Keratinocyte (primary cell): ENCODE data around the gene MSRB1. TPM values are rescaled to one million over a fixed set of nuclear protein-coding genes. Genes with fewer than 3 reads are reported as not detected.

ENCODE experiments used
- DNase-seq: peaks from one replicate; pipeline ENCODE4 v3.0.0-alpha.2; 2011; ENCODE audit warnings: low read depth, missing footprints, low spot score
- FAIRE-seq: peaks from 2 replicates; lab custom pipeline; 2011; peaks lifted over from hg19 to GRCh38; lab: Jason Lieb, UNC
- H2AFZ ChIP-seq: 2 replicates; pipeline ENCODE4 v1.6.0; 2012; ENCODE audit warnings: low read length, control low read depth, inconsistent platforms; ENCODE audit not compliant: control insufficient read depth
- H3K27ac ChIP-seq: 2 replicates; pipeline ENCODE4 v1.5.1; 2011; ENCODE audit warnings: low read length; ENCODE audit not compliant: control insufficient read depth, insufficient read depth
- H3K27me3 ChIP-seq: 3 replicates; pipeline ENCODE4 v1.6.0; 2011; ENCODE audit warnings: low read length; ENCODE audit not compliant: control insufficient read depth, insufficient read depth; ENCODE audit errors: extremely low read depth
- H3K36me3 ChIP-seq, 2 experiments: 2 replicates in 1 of 2; 3 replicates in 1 of 2; pipeline ENCODE4 v1.5.1; 2011; ENCODE audit warnings: low read length in 2 of 2, mild to moderate bottlenecking in 1 of 2; ENCODE audit not compliant: control insufficient read depth in 2 of 2, insufficient read depth in 2 of 2; ENCODE audit errors: extremely low read depth in 1 of 2
- H3K4me1 ChIP-seq: 3 replicates; pipeline ENCODE4 v1.5.1; 2011; ENCODE audit warnings: low read length; ENCODE audit not compliant: control insufficient read depth, insufficient read depth; ENCODE audit errors: extremely low read depth
- H3K4me2 ChIP-seq: 3 replicates; pipeline ENCODE4 v1.6.0; 2011; ENCODE audit warnings: low read depth, low read length; ENCODE audit not compliant: control insufficient read depth, insufficient read depth; ENCODE audit errors: extremely low read depth
- H3K4me3 ChIP-seq, 3 experiments: fragments of 200-600 bp in 1 of 3; sonication (generic) in 1 of 3; 2 replicates in 2 of 3; 3 replicates in 1 of 3; pipeline ENCODE4 v1.5.1; 2011 to 2016; ENCODE audit warnings: low read length in 3 of 3, mild to moderate bottlenecking in 3 of 3, control low read depth in 2 of 3, inconsistent platforms in 1 of 3, low read depth in 1 of 3, mixed read lengths in 1 of 3, mixed run types in 1 of 3, moderate library complexity in 1 of 3; ENCODE audit not compliant: control insufficient read depth in 2 of 3, insufficient read depth in 2 of 3; ENCODE audit errors: extremely low read depth in 1 of 3
- H3K79me2 ChIP-seq: 2 replicates; pipeline ENCODE4 v1.6.0; 2012; ENCODE audit warnings: low read length; ENCODE audit not compliant: control insufficient read depth, insufficient read depth
- H3K9ac ChIP-seq: 3 replicates; pipeline ENCODE4 v1.6.0; 2011; ENCODE audit warnings: low read length; ENCODE audit not compliant: control insufficient read depth, insufficient read depth; ENCODE audit errors: extremely low read depth
- H3K9me1 ChIP-seq: 3 replicates; pipeline ENCODE4 v1.6.0; 2011; ENCODE audit warnings: low read length; ENCODE audit not compliant: control insufficient read depth, insufficient read depth; ENCODE audit errors: extremely low read depth
- H3K9me3 ChIP-seq: 2 replicates; pipeline ENCODE4 v1.5.1; 2012; ENCODE audit warnings: low read depth, low read length; ENCODE audit not compliant: control insufficient read depth
- H4K20me1 ChIP-seq: 3 replicates; pipeline ENCODE4 v1.6.0; 2011; ENCODE audit warnings: low read length; ENCODE audit not compliant: control insufficient read depth, insufficient read depth; ENCODE audit errors: extremely low read depth
- CTCF ChIP-seq, 3 experiments: IDR thresholded peaks in 1 of 3; conservative IDR thresholded peaks in 1 of 3; optimal IDR thresholded peaks in 1 of 3; 2 replicates in 2 of 3; 3 replicates in 1 of 3; pipeline versions ENCODE3 to v1.5.1; 2011; ENCODE audit warnings: low read length in 3 of 3, mild to moderate bottlenecking in 3 of 3, moderate library complexity in 2 of 3, control low read depth in 1 of 3, inconsistent platforms in 1 of 3; ENCODE audit not compliant: insufficient read depth in 2 of 3; ENCODE audit errors: extremely low read depth in 1 of 3
- EZH2 ChIP-seq: IDR thresholded peaks from one replicate; pipeline ENCODE4 v1.6.1; 2012; ENCODE audit warnings: inconsistent platforms, mild to moderate bottlenecking, low read length, moderate library complexity
- dilution Hi-C: fragments of 300-500 bp; cut with MboI; formaldehyde crosslinking; loops from one replicate; pipeline ENCODE4 v1.7.0; 2020; ENCODE audit warnings: low sequenced_read_pairs; ENCODE audit not compliant: extremely low pct_ligation_motif_present
- polyA plus RNA-seq, 5 experiments: library from polyadenylated mRNA; depleted of rRNA in 3 of 5; stranded (reverse) in 3 of 5; stranded (forward) in 1 of 5; unstranded in 1 of 5; fragments of >200 nt; gene quantifications; 1 replicate in 1 of 5; 2 replicates in 3 of 5; 3 replicates in 1 of 5; pipeline versions ENCODE4 v1.2.1 to v1.2.3, GENCODE V29; 2011 to 2012; ENCODE audit warnings: missing spikeins in 2 of 5, low read depth in 1 of 5, low replicate concordance in 1 of 5

Gene MSRB1
- polyA plus RNA-seq, 1 donor (not counting 4 experiments of a cell fraction or from before 2014, with no cell fraction given) = 25.2 TPM

DNA sequence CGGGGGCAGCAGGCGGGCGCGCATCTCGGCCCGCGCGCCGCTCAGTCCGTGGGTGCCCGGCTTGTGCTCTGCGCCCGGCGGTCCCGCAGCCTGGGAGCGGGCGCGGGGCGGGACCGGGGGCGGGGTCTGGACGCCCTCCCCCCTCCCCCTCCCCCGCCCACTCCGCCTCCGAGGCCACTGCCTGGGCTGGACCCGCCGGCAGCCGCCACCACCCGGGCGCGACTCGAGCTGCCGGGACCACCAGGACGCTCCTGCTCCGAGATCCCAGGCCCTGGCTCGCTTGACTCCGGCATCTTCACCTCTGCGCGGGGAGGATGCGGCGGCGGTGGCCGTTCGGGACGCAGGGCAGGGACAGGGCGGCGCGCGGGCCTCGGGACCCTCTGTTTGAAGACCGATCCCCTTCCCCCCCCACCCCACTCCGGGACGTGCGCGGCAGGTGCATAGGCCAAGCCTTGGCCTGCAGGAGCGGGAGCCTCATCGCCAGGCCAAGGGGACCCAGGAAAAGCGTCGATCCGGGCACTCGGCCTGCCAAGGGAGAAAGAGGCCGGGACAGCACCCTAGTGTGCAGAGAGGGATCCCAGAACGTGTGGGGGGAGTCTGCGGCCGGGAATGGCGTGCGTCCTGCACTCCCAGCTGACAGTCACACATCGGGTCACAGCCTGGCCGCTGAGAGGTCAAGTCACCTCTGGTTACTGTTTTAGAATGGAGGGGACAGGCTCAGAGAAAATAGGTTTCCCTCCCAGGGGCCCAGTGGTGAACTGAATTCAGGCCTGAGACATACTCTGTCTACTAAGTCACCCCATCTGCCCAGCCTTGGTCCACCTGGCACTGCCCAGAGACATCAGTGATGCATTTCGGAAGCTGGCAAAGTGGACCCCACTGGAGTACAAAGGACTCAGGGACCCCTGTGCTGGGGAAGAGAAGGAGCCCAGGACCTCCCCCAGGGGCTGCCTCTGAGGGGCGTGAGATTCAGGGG is 24.4 kb downstream of the MSRB1 start, which contains the start of gene HS3ST6:
Gene HS3ST6, minus strand, starts transcription at position 65 of the 976 bp plus-strand sequence. CDS start 92 bp downstream, outside the sequence.
- TF ChIP-seq EZH2 (peak; percentile 85), CTCF (optimal IDR thresholded peaks at IDR 0.05 in 1 of 3, IDR thresholded peaks at IDR 0.05 in 1 of 3, conservative IDR thresholded peaks at IDR 0.05 in 1 of 3; ENCODE audit: extremely low read depth in 1 of 3, insufficient read depth in 2 of 3, low read length in 3 of 3) (no peak)
- no peaks in the 10 kb centered on the region for H3K9me3 ChIP-seq
- H3K79me2 ChIP-seq = no peaks in the 10 kb centered on the region
- no peak within 1 kb of the TSS for H2AFZ ChIP-seq
- H3K27me3 ChIP-seq = peaks cover 80% of the 10 kb centered on the region
- H3K9ac ChIP-seq = no peak within 1 kb of the TSS
- peaks cover 3% of the 10 kb centered on the region for H3K4me1 ChIP-seq
- no peaks in the 10 kb centered on the region for H4K20me1 ChIP-seq
- H3K4me2 ChIP-seq = no peak within 1 kb of the TSS
- H3K4me3 ChIP-seq = no peak within 1 kb of the TSS
- no peaks in the 10 kb centered on the region for H3K9me1 ChIP-seq
- no peak within 1 kb of the TSS for H3K27ac ChIP-seq
- DNase-seq (no peak), FAIRE-seq (no peak)
- dilution Hi-C loops = no loop called here
- no peaks in the 10 kb centered on the region for H3K36me3 ChIP-seq

GRCh38 chr16:1917665-1918350 is 25.2 kb downstream of the MSRB1 start:
- TF ChIP-seq EZH2 (peak; percentile 94), CTCF (optimal IDR thresholded peaks at IDR 0.05 in 1 of 3, IDR thresholded peaks at IDR 0.05 in 1 of 3, conservative IDR thresholded peaks at IDR 0.05 in 1 of 3; ENCODE audit: extremely low read depth in 1 of 3, insufficient read depth in 2 of 3, low read length in 3 of 3) (no peak)
- peaks cover 10% of the 10 kb centered on the region for H3K4me1 ChIP-seq
- H3K27ac ChIP-seq = no peak overlapping the region
- dilution Hi-C loops = no loop called here
- no peak overlapping the region for H3K9ac ChIP-seq
- H3K79me2 ChIP-seq = no peaks in the 10 kb centered on the region
- peaks cover 72% of the 10 kb centered on the region for H3K27me3 ChIP-seq
- H3K9me3 ChIP-seq = no peaks in the 10 kb centered on the region
- H4K20me1 ChIP-seq = no peaks in the 10 kb centered on the region
- no peaks in the 10 kb centered on the region for H3K36me3 ChIP-seq
- H2AFZ ChIP-seq = no peak overlapping the region
- FAIRE-seq (no peak), DNase-seq (no peak)
- H3K4me3 ChIP-seq = no peak overlapping the region
- H3K9me1 ChIP-seq = no peaks in the 10 kb centered on the region
- H3K4me2 ChIP-seq = no peak overlapping the region
